Colonic mucosa (tissue), 4 donors: ENCODE data around the gene MSI2. TPM values are rescaled to one million over a fixed set of nuclear protein-coding genes. Genes with fewer than 3 reads are reported as not detected.

Experiments used
- DNase-seq: peaks from one replicate; pipeline ENCODE4 v3.0.0-alpha.2; 2020
- H3K27ac ChIP-seq: fragments of 200-600 bp; one replicate; pipeline ENCODE4 v1.8.0; 2021
- H3K27me3 ChIP-seq: fragments of 200-600 bp; one replicate; pipeline ENCODE4 v1.8.0; 2021
- H3K36me3 ChIP-seq: fragments of 200-600 bp; one replicate; pipeline ENCODE4 v1.8.0; 2021
- H3K4me1 ChIP-seq: fragments of 200-600 bp; one replicate; pipeline ENCODE4 v1.8.0; 2021; ENCODE audit warnings: mild to moderate bottlenecking
- H3K4me3 ChIP-seq: fragments of 200-600 bp; one replicate; pipeline ENCODE4 v1.8.0; 2021
- H3K9ac ChIP-seq, 2 donors: one replicate each; pipeline ENCODE4 v1.7.0; 2013; ENCODE audit warnings: control low read depth in 2 of 2, low read depth in 2 of 2, low read length in 2 of 2
- H3K9me3 ChIP-seq: fragments of 200-600 bp; one replicate; pipeline ENCODE4 v1.8.0; 2021
- CTCF ChIP-seq: fragments of 200-600 bp; IDR thresholded peaks from one replicate; pipeline ENCODE4 v1.8.0; 2022; ENCODE audit warnings: antibody characterized with exemption, mild to moderate bottlenecking
- intact Hi-C: fragments of 100-400 bp; cut with DNase I; formaldehyde crosslinking; loops from one replicate; pipeline ENCODE4 v1.14.1; 2022
- total RNA-seq, 2 donors: library from RNA; stranded (reverse); fragmentation: NEBNext Ultra II Directional in 1 of 2; extraction: Animal tissue kit (Norgen Biotek cat#: 25700) in 1 of 2; gene quantifications; one replicate each; pipeline ENCODE4 v1.2.1, GENCODE V29; 2021
- donor health status: healthy.
- donor health status: DM: no; HTN: no; CAD: no.
- donor health status: DM: no; HTN: no; CAD: no.

Gene MSI2
- total RNA-seq, 2 donors from 2014 or later: 61.6 to 75.4 TPM

GRCh38 chr17:57458718-57459285 is 202.5 kb downstream of the MSI2 start:
- H3K36me3 ChIP-seq: no peaks in the 10 kb centered on the region
- intact Hi-C loops: no loop called here
- H3K9me3 ChIP-seq: no peaks in the 10 kb centered on the region
- no peak overlapping the region for H3K27ac ChIP-seq
- H3K4me1 ChIP-seq: no peaks in the 10 kb centered on the region
- no peak for DNase-seq
- H3K27me3 ChIP-seq: no peaks in the 10 kb centered on the region
- no peak for TF ChIP-seq CTCF
- H3K4me3 ChIP-seq: no peak overlapping the region
- H3K9ac ChIP-seq: no peak overlapping the region

- Histone ChIP-seq H3K36me3 (no peaks in the 10 kb centered on the region), H3K27me3 (no peaks in the 10 kb centered on the region), H3K9me3 (no peaks in the 10 kb centered on the region), H3K9ac (no peak overlapping the region), H3K4me1 (no peaks in the 10 kb centered on the region), H3K4me3 (no peak overlapping the region), H3K27ac (no peak overlapping the region)
- intact Hi-C loops: no loop called here
- DNase-seq: no peak
- TF ChIP-seq CTCF: no peak
Observed at GRCh38 chr17:57459286-57459915, 203.1 kb downstream of the MSI2 start.

DNA sequence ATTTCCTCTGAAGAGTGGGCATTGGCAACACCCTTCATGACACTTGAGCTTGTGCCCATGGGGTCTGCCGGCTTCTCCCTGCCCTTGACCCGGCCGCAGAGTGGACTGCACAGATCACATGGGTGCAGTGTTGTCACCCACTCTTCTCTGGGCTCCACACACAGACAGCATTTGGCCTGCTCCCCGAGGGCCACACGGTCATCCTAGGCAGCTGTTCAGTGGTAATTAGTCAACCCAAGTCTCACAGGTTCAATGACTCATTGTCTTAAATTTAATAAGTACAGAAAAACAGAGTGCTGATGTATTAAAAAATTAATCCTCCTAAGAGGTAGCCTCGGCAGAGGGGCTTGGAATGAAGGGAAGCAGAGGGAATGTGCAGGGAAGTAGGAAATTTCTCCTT is 204.8 kb downstream of the MSI2 start:
- H3K4me1 ChIP-seq: no peaks in the 10 kb centered on the region
- H3K36me3 ChIP-seq: no peaks in the 10 kb centered on the region
- intact Hi-C loops: no loop called here
- no peaks in the 10 kb centered on the region for H3K9me3 ChIP-seq
- no peak for DNase-seq
- H3K4me3 ChIP-seq: no peak overlapping the region
- H3K9ac ChIP-seq: no peak overlapping the region
- no peak for TF ChIP-seq CTCF
- no peaks in the 10 kb centered on the region for H3K27me3 ChIP-seq
- no peak overlapping the region for H3K27ac ChIP-seq

GRCh38 chr17:57462007-57462579 is 205.8 kb downstream of the MSI2 start:
- no peak for DNase-seq
- no peak for TF ChIP-seq CTCF
- H3K36me3 ChIP-seq: no peaks in the 10 kb centered on the region
- H3K27me3 ChIP-seq: no peaks in the 10 kb centered on the region
- no peak overlapping the region for H3K27ac ChIP-seq
- no peaks in the 10 kb centered on the region for H3K4me1 ChIP-seq
- H3K9ac ChIP-seq: no peak overlapping the region
- no peak overlapping the region for H3K4me3 ChIP-seq
- H3K9me3 ChIP-seq: no peaks in the 10 kb centered on the region
- intact Hi-C loops: no loop called here

DNA sequence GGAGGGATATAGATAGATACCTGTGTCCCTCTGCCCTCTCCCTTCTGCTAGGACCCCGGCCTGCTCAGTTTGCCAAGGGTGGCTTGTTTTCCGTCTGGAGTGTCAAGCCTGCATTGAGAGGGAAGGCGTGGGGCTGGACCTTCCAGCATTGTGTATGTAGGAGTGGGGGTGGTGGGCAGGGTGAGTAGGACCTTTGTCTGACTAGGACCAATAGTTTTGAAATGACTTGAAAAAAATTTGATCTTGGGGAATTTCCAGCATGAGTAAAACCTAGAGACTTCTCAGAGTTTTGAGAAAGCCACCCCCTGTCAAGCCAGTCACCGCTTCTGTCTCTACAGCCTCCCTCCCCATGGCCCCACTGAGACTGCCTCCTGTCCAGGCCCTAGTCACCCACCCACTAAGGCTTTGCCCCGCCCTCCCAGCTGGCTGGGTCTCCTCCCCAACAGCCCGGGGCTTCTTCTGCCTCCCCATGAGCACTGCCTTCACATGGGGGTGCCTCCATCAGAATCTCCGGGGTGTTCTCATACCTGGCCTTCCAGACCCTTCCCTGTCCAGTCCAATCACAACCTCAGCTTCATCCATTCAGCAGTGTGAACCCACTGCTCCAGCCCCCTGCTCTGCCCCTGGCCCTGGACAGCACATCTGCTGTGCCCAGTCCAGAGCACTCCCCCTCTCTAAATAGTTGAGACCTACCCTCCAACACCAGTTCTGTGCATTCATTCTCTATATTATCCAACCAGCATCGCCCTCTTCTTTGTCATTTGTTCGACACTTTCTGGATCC is 207.0 kb downstream of the MSI2 start:
- Histone ChIP-seq H3K9me3 (no peaks in the 10 kb centered on the region), H3K9ac (no peak overlapping the region), H3K27me3 (no peaks in the 10 kb centered on the region), H3K27ac (no peak overlapping the region), H3K4me1 (no peaks in the 10 kb centered on the region), H3K36me3 (no peaks in the 10 kb centered on the region), H3K4me3 (no peak overlapping the region)
- intact Hi-C loops: no loop called here
- DNase-seq: no peak
- TF ChIP-seq CTCF: no peak
